Measurements from ENCODE around the gene RIPK4. TPM values are rescaled to one million over a fixed set of nuclear protein-coding genes. Genes with fewer than 3 reads are reported as not detected.

RIPK4 gene
- total RNA-seq, 4 donors from 2014 or later = 38.6 to 59.5 (median 50.0) TPM

DNA sequence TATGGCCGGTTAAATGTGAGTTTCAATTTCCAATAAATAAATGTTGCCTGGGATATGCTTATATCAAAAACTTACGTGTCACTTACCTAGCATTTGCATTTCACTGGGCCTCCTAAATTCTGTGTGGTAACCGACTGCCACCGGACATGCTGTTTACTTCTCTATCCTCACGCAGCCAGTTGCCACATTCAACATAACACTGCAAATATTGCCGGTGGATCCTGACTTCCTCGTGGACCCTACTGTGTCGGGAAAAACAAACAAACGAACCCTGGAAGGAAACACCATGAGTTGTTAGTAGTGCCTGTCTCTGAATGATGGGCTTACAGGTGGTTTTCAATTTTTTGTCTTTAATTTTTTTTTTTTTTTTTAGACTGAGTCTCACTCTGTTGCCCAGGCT lies 54.1 kb downstream of the RIPK4 start:
- no peak for DNase-seq (ENCODE audit: low spot score in 2 of 2)
- peaks cover 49% of the 10 kb centered on the region for H3K27me3 ChIP-seq

DNA sequence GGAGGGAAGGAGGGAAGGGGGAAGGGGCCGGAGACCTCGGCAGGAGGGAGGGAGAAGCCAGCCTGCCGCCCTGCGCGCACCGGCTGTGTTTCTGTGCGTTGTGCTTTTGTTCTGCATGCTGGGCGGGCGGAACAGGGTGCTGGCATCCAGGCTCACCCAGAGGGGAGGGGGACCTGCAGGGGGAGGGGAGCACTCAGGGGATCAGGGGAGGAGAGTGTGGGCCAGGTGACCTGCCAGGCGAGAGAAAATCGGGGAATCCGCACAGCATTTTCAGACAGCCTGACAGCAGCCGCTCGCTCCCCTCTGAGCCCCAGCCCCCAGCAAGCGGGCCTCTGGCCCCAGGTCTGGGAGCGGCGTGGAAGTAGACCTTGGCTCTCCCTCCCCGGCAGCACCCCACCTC lies 54.7 kb downstream of the RIPK4 start:
- peaks cover 45% of the 10 kb centered on the region for H3K27me3 ChIP-seq
- no peaks in the 10 kb centered on the region for H3K9me3 ChIP-seq
- no peak overlapping the region for H3K4me3 ChIP-seq
- H3K36me3 ChIP-seq = no peaks in the 10 kb centered on the region
- TF ChIP-seq EP300 (IDR thresholded peaks at IDR 0.05) = no peak
- WGBS = 26% methylated on average over 18 of the region's 18 CpGs
- peak overlapping the region; percentile 76 for H3K27ac ChIP-seq
- peaks cover 44% of the 10 kb centered on the region for H3K4me1 ChIP-seq
- DNase-seq (ENCODE audit: low spot score in 2 of 2) = no peak

More for the DNA sequence above, 54.1 kb downstream of the RIPK4 start:
- H3K4me1 ChIP-seq = peaks cover 39% of the 10 kb centered on the region
- H3K36me3 ChIP-seq = no peaks in the 10 kb centered on the region
- WGBS = 43% methylated on average over 9 of the region's 9 CpGs
- no peaks in the 10 kb centered on the region for H3K9me3 ChIP-seq
- H3K27ac ChIP-seq = no peak overlapping the region
- H3K4me3 ChIP-seq = no peak overlapping the region
- TF ChIP-seq EP300 (IDR thresholded peaks at IDR 0.05) (no peak), POLR2A (IDR thresholded peaks at IDR 0.05) (no peak), POLR2AphosphoS5 (IDR thresholded peaks at IDR 0.05) (no peak)
- TF ChIP-seq, protein P1, sequence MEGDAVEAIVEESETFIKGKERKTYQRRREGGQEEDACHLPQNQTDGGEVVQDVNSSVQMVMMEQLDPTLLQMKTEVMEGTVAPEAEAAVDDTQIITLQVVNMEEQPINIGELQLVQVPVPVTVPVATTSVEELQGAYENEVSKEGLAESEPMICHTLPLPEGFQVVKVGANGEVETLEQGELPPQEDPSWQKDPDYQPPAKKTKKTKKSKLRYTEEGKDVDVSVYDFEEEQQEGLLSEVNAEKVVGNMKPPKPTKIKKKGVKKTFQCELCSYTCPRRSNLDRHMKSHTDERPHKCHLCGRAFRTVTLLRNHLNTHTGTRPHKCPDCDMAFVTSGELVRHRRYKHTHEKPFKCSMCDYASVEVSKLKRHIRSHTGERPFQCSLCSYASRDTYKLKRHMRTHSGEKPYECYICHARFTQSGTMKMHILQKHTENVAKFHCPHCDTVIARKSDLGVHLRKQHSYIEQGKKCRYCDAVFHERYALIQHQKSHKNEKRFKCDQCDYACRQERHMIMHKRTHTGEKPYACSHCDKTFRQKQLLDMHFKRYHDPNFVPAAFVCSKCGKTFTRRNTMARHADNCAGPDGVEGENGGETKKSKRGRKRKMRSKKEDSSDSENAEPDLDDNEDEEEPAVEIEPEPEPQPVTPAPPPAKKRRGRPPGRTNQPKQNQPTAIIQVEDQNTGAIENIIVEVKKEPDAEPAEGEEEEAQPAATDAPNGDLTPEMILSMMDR (IDR thresholded peaks at IDR 0.05) = no peak

DNA sequence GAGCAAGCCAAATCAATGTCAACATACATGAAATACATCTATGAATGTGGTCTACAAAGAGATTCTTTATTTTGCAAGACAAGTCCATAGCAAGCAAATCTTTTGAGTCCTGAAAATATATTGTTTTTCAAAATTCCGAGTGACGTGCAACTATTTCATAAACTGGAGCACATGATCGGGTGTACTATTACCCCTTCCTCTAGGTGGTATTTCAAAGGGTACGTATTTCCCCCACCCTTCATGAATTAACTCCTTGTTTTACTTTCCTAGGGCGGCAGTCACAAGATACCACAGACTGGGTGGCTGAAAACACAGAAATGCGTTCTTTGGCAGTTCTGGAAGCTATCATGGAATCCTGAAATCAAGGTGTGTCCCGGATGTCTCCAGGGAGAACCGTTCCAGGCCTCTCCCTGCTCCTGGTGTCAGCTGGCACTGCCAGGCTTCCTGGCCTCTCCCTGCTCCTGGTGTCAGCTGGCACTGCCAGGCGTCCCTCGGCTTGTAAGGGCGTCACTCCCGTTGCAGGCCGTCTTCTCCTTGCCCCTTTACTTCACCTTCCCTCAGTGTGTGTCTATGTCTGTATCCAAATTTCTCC lies 55.3 kb downstream of the RIPK4 start:
- TF ChIP-seq, protein P1 (IDR thresholded peaks at IDR 0.05) = no peak
- TF ChIP-seq EP300 (IDR thresholded peaks at IDR 0.05) (no peak), POLR2A (IDR thresholded peaks at IDR 0.05) (no peak), POLR2AphosphoS5 (IDR thresholded peaks at IDR 0.05) (no peak)
- 42% methylated on average over 13 of the region's 13 CpGs for WGBS
- Histone ChIP-seq H3K4me3 (no peak overlapping the region), H3K9me3 (no peaks in the 10 kb centered on the region), H3K27ac (peak overlapping the region; percentile 76), H3K27me3 (peaks cover 39% of the 10 kb centered on the region), H3K36me3 (no peaks in the 10 kb centered on the region), H3K4me1 (peaks cover 50% of the 10 kb centered on the region)
- no peak for DNase-seq (ENCODE audit: low spot score in 2 of 2)

DNA sequence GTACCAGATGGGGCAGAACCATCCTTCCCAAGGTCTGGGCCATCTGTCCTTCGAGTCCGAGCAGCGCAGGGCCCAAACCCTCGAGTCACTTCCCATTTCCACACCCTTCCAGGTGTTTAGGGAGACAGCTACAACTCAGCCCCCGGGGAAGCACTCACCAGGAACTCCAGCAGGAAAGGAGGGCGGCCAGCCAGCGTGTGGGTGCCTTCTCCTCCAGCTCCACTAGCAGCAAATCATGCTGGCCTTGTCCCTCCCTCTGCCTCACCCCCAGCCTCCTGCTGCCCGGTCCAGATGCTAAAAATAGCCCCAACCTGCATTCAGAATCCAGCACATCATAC lies 56.1 kb downstream of the RIPK4 start:
- no peak for DNase-seq (ENCODE audit: low spot score in 2 of 2)
- WGBS = 50% methylated on average over 4 of the region's 8 CpGs
- Histone ChIP-seq H3K36me3 (no peaks in the 10 kb centered on the region), H3K27me3 (peaks cover 39% of the 10 kb centered on the region), H3K9me3 (no peaks in the 10 kb centered on the region), H3K27ac (peak overlapping the region; percentile 76), H3K4me1 (peaks cover 50% of the 10 kb centered on the region), H3K4me3 (no peak overlapping the region)
- TF ChIP-seq POLR2A (IDR thresholded peaks at IDR 0.05) (no peak), POLR2AphosphoS5 (IDR thresholded peaks at IDR 0.05) (no peak), EP300 (IDR thresholded peaks at IDR 0.05) (no peak)
- TF ChIP-seq, protein P1 (IDR thresholded peaks at IDR 0.05) = no peak

DNA sequence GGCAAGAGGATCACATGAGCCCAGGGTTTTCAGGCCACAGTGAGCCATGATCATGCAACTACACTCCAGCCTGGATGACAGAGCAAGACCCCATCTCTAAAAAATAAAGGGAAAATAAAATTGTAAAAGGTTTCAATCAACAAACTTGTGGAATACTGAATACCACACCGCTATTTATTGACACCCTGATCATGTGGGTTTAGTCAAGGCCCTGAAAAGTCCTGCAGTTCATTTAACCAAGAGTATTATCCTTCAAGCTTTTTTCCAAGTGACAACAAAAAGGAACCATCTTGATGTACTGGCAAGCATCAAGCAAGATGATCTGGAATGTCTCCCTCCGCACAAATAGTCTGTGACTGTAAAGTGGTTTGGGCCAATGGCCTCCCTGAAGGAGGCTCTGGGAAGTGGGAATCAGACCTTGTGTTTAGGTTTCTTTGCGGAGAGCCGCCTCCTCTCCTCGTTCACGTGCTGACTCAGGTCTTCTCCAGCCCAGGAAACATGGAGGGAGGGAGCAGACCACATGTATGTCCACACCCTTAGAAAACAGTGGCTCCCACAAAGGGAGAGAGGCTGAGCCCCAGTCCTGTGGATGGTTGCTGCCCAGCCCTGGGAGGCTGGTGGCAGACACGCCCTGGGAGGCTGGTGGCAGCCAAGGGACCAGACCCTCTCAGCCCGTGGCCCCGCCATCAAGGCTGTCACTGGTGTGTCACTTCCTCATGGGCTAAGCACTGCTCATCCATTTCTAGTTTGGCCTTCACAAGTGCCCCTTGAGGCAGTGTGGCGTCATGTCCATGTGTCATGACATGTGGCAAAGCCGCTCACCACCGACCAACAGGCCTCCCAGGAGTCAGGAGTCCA lies 56.7 kb downstream of the RIPK4 start:
- Histone ChIP-seq H3K4me1 (peaks cover 45% of the 10 kb centered on the region), H3K36me3 (no peaks in the 10 kb centered on the region), H3K27me3 (peaks cover 34% of the 10 kb centered on the region), H3K4me3 (no peak overlapping the region), H3K9me3 (no peaks in the 10 kb centered on the region), H3K27ac (peak overlapping the region; percentile 76)
- 67% methylated on average over 6 of the region's 12 CpGs for WGBS
- TF ChIP-seq, protein P1 (IDR thresholded peaks at IDR 0.05) = no peak
- no peak for TF ChIP-seq EP300 (IDR thresholded peaks at IDR 0.05)
- no peak for TF ChIP-seq POLR2AphosphoS5 (IDR thresholded peaks at IDR 0.05)
- TF ChIP-seq POLR2A (IDR thresholded peaks at IDR 0.05) = no peak
- DNase-seq (ENCODE audit: low spot score in 2 of 2) = no peak

Data from suprapubic skin (tissue), 4 donors.